ENCODE results near the gene CACNB4. TPM values are rescaled to one million over a fixed set of nuclear protein-coding genes. Genes with fewer than 3 reads are reported as not detected.

The CACNB4 gene
- total and polyA plus RNA-seq, 4 experiments from 2014 or later: 0.47 to 0.64 TPM; not detected in 2

DNA sequence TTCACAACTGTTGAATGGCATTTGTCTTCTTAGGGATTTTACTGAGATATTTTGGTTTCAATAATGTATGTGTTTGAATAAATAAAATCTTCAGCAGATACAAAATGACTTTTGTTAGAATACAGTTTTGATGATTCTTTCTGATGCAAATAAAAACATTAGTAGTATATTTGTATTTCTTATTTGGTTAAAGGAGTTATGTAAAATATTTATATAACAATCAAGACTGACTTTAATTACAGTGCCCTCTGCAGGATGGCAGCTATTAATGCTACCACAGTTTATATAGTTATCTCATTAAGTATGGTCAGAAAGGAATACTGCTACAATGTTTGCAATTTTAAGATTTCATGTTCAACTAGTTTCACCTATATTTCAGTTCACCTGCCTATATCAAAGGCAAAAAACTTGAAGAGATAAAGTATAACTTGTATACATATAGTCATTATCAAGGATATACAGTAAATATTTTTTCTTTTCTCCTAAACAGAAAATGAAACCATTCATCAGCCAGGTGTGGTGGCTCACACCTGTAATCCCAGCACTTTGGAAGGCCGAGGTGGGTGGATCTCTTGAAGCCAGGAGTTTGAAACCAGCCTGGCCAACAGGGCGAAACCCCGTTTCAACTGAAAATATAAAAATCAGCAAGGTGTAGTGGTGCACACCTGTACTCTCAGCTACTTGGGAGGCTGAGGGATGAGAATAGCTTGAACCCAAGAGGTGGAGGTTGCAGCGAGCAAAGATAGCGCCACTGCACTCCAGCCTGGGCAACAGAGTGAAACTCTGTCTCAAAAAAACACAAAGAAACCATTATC, 290.4 kb downstream of the CACNB4 start:
- DNase-seq: peak in 4 of 5 donors; percentile 31 to 44 (median 41)
- Mint-ChIP-seq H3K36me3 (peaks cover 30 to 33% of the 10 kb centered on the region in 2 donors), H3K27me3 (no peaks in the 10 kb centered on the region), H3K9me3 (peaks cover 0 to 6% (median 0%) of the 10 kb centered on the region in 8 donors), H3K4me1 (peaks cover 0 to 7% (median 4%) of the 10 kb centered on the region in 4 donors), H3K4me3 (peak overlapping the region in 4 of 8 donors; percentile 10 to 62 (median 32)), H3K27ac (peak overlapping the region in 5 of 7 donors; percentile 10 to 59 (median 38))
- no peaks in the 10 kb centered on the region for H3K9me3 ChIP-seq (ENCODE audit: control insufficient read depth in 1 of 2, low read length in 2 of 2)
- peaks cover 14% of the 10 kb centered on the region for H3K4me1 ChIP-seq (ENCODE audit: insufficient read depth, low read length)
- peaks cover 21% of the 10 kb centered on the region for H3K36me3 ChIP-seq (ENCODE audit: insufficient read depth, low read length)
- POLR2A ChIA-PET (ENCODE audit: partially characterized antibody): interaction anchor here (0.8 kb wide), 1 partner anchor 19 kb away, joined by 3 read pairs; no protein-coding TSS in a partner anchor
- no peaks in the 10 kb centered on the region for H3K27me3 ChIP-seq (ENCODE audit: insufficient read depth, low read length)
- H3K27ac ChIP-seq (ENCODE audit: low read depth, low read length): no peak overlapping the region
- intact Hi-C loops (cut with micrococcal nuclease): loop anchor here (1.0 to 10.0 kb wide), 3 partner anchors 20 to 194 kb away; partner anchors contain the start of gene ARL5A
- CTCF ChIA-PET (ENCODE audit: partially characterized antibody): interaction anchor here (1.0 to 1.4 kb wide), 2 partner anchors 21 to 194 kb away, joined by 3 read pairs; no protein-coding TSS in a partner anchor
- H3K4me3 ChIP-seq (ENCODE audit: low read length in 2 of 2): peak overlapping the region in 1 of 2 donors; percentile 12

DNA sequence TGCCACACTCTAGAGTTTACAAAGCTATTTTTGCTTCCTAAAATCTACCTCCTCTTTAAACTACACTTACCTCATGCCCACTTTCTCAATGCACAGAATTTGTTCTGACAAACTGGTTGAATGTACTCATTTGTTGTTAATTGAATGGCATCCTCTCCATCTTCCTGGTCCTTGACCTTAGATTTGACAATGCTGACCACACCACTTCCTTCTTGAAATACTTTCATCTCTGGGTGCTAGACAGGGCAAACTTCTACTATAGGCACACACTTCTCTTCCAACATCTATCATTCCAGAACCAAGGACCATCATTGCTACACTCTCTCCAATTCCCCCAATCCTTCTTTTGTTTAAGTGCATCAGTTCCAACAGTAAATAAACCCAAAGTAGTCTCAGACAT, 292.9 kb downstream of the CACNB4 start:
- H3K27ac ChIP-seq (ENCODE audit: low read depth, low read length): no peak overlapping the region
- H3K27me3 ChIP-seq (ENCODE audit: insufficient read depth, low read length): no peaks in the 10 kb centered on the region
- H3K4me1 ChIP-seq (ENCODE audit: insufficient read depth, low read length): peaks cover 14% of the 10 kb centered on the region
- CTCF ChIA-PET (ENCODE audit: partially characterized antibody): interaction anchor here (1.9 kb wide), 1 partner anchor 10 kb away, joined by 6 read pairs; no protein-coding TSS in a partner anchor
- peaks cover 21% of the 10 kb centered on the region for H3K36me3 ChIP-seq (ENCODE audit: insufficient read depth, low read length)
- no peaks in the 10 kb centered on the region for H3K27me3 Mint-ChIP-seq
- H3K9me3 Mint-ChIP-seq: peaks cover 0 to 1% (median 0%) of the 10 kb centered on the region in 8 donors
- intact Hi-C loops (cut with micrococcal nuclease): loop anchor here (5.0 to 10.0 kb wide), 2 partner anchors 169 to 191 kb away; no protein-coding TSS in a partner anchor
- no peak overlapping the region for H3K4me3 ChIP-seq (ENCODE audit: low read length in 2 of 2)
- POLR2A ChIA-PET (ENCODE audit: partially characterized antibody): no interaction called here
- no peaks in the 10 kb centered on the region for H3K9me3 ChIP-seq (ENCODE audit: control insufficient read depth in 1 of 2, low read length in 2 of 2)
- no peak overlapping the region for H3K4me3 Mint-ChIP-seq
- H3K4me1 Mint-ChIP-seq: peaks cover 0 to 7% (median 4%) of the 10 kb centered on the region in 4 donors
- no peak for DNase-seq
- peaks cover 25 to 33% of the 10 kb centered on the region in 2 donors for H3K36me3 Mint-ChIP-seq
- H3K27ac Mint-ChIP-seq: no peak overlapping the region

GRCh38 chr2:151805343-151805742, 293.5 kb downstream of the CACNB4 start:
- POLR2A ChIA-PET (ENCODE audit: partially characterized antibody): no interaction called here

GRCh38 chr2:151803811-151804210, 295.0 kb downstream of the CACNB4 start:
- Histone ChIP-seq H3K4me3 (ENCODE audit: low read length in 2 of 2) (no peak overlapping the region), H3K36me3 (ENCODE audit: insufficient read depth, low read length) (peaks cover 21% of the 10 kb centered on the region), H3K27me3 (ENCODE audit: insufficient read depth, low read length) (no peaks in the 10 kb centered on the region), H3K9me3 (ENCODE audit: control insufficient read depth in 1 of 2, low read length in 2 of 2) (no peaks in the 10 kb centered on the region), H3K4me1 (ENCODE audit: insufficient read depth, low read length) (peaks cover 11% of the 10 kb centered on the region), H3K27ac (ENCODE audit: low read depth, low read length) (no peak overlapping the region)
- Mint-ChIP-seq H3K4me3 (no peak overlapping the region), H3K36me3 (peaks cover 29 to 30% of the 10 kb centered on the region in 2 donors), H3K4me1 (peaks cover 0 to 7% (median 4%) of the 10 kb centered on the region in 4 donors), H3K27me3 (no peaks in the 10 kb centered on the region), H3K27ac (no peak overlapping the region), H3K9me3 (no peaks in the 10 kb centered on the region)
- CTCF ChIA-PET (ENCODE audit: partially characterized antibody): interaction anchor here (1.0 to 1.4 kb wide), 2 partner anchors 150 to 189 kb away, joined by 3 read pairs; no protein-coding TSS in a partner anchor
- intact Hi-C loops (cut with micrococcal nuclease): loop anchor here (10.0 kb wide), 1 partner anchor 189 kb away; no protein-coding TSS in a partner anchor
- DNase-seq: no peak
- POLR2A ChIA-PET (ENCODE audit: partially characterized antibody): no interaction called here

More at GRCh38 chr2:151805343-151805742, 293.5 kb downstream of the CACNB4 start:
- Histone ChIP-seq H3K9me3 (ENCODE audit: control insufficient read depth in 1 of 2, low read length in 2 of 2) (no peaks in the 10 kb centered on the region), H3K27ac (ENCODE audit: low read depth, low read length) (no peak overlapping the region), H3K27me3 (ENCODE audit: insufficient read depth, low read length) (no peaks in the 10 kb centered on the region), H3K4me1 (ENCODE audit: insufficient read depth, low read length) (peaks cover 14% of the 10 kb centered on the region), H3K36me3 (ENCODE audit: insufficient read depth, low read length) (peaks cover 21% of the 10 kb centered on the region), H3K4me3 (ENCODE audit: low read length in 2 of 2) (no peak overlapping the region)
- H3K27me3 Mint-ChIP-seq: no peaks in the 10 kb centered on the region
- H3K36me3 Mint-ChIP-seq: peaks cover 22 to 28% of the 10 kb centered on the region in 2 donors
- peaks cover 0 to under 1% (median 0%) of the 10 kb centered on the region in 8 donors for H3K9me3 Mint-ChIP-seq
- no peak overlapping the region for H3K27ac Mint-ChIP-seq
- H3K4me1 Mint-ChIP-seq: peaks cover 0 to 7% (median 4%) of the 10 kb centered on the region in 4 donors
- intact Hi-C loops (cut with micrococcal nuclease): loop anchor here (5.0 to 10.0 kb wide), 2 partner anchors 168 to 191 kb away; no protein-coding TSS in a partner anchor
- CTCF ChIA-PET (ENCODE audit: partially characterized antibody): no interaction called here
- DNase-seq: no peak
- no peak overlapping the region for H3K4me3 Mint-ChIP-seq

DNA sequence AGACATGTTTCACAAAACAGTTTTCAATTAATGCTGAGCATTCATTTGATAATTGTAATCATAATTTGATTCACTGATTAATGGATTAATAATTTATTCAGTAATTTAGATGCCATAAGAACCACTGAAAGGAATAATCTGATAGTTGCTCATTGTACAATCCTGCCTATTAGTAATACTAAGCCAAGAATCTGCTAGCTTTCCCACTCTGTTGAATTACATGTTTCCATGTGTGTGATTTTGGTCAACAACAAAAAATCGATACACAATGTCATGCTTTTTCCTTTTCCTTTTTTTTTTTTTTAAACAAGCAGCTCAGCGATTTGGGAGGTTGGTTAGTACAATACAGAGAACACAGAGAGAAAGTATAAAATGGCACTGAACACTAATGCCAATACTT, 296.5 kb downstream of the CACNB4 start:
- no peaks in the 10 kb centered on the region for H3K9me3 Mint-ChIP-seq
- CTCF ChIA-PET (ENCODE audit: partially characterized antibody): interaction anchor here (0.9 to 1.4 kb wide), 2 partner anchors 20 to 188 kb away, joined by 3 read pairs; no protein-coding TSS in a partner anchor
- no peak overlapping the region for H3K4me3 Mint-ChIP-seq
- H3K27me3 Mint-ChIP-seq: no peaks in the 10 kb centered on the region
- no peak overlapping the region for H3K4me3 ChIP-seq (ENCODE audit: low read length in 2 of 2)
- peaks cover 21% of the 10 kb centered on the region for H3K36me3 ChIP-seq (ENCODE audit: insufficient read depth, low read length)
- H3K27me3 ChIP-seq (ENCODE audit: insufficient read depth, low read length): no peaks in the 10 kb centered on the region
- H3K27ac Mint-ChIP-seq: no peak overlapping the region
- H3K27ac ChIP-seq (ENCODE audit: low read depth, low read length): no peak overlapping the region
- H3K9me3 ChIP-seq (ENCODE audit: control insufficient read depth in 1 of 2, low read length in 2 of 2): no peaks in the 10 kb centered on the region
- H3K36me3 Mint-ChIP-seq: peaks cover 27 to 30% of the 10 kb centered on the region in 2 donors
- intact Hi-C loops (cut with micrococcal nuclease): loop anchor here (10.0 kb wide), 1 partner anchor 188 kb away; no protein-coding TSS in a partner anchor
- peaks cover 0 to 2% (median 0%) of the 10 kb centered on the region in 4 donors for H3K4me1 Mint-ChIP-seq
- H3K4me1 ChIP-seq (ENCODE audit: insufficient read depth, low read length): peaks cover 6% of the 10 kb centered on the region
- no peak for DNase-seq
- POLR2A ChIA-PET (ENCODE audit: partially characterized antibody): no interaction called here

DNA sequence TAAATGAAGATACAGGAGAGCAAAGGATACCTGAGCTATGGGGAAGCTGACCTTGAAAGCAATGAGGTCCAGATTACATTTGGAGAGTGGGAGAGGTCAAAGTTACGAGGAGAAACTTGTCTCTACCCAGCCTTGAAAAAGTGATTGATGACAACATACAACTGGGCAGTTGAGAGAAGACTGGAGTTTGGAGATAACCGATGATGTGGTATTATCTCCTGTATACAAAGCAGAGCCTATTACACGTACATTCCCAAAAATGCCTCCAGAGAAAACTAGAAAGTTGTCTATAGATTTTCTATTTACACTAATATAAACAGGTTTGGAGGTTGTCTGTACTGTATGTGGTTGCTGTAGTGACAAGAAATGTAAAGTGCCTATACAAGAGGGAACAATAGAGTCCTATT, 299.0 kb downstream of the CACNB4 start:
- ChIA-PET CTCF (ENCODE audit: partially characterized antibody) (no interaction called here), POLR2A (ENCODE audit: partially characterized antibody) (no interaction called here)
- Histone ChIP-seq H3K4me3 (ENCODE audit: low read length in 2 of 2) (no peak overlapping the region), H3K4me1 (ENCODE audit: insufficient read depth, low read length) (no peaks in the 10 kb centered on the region), H3K27me3 (ENCODE audit: insufficient read depth, low read length) (no peaks in the 10 kb centered on the region), H3K36me3 (ENCODE audit: insufficient read depth, low read length) (peaks cover 8% of the 10 kb centered on the region), H3K27ac (ENCODE audit: low read depth, low read length) (no peak overlapping the region), H3K9me3 (ENCODE audit: control insufficient read depth in 1 of 2, low read length in 2 of 2) (no peaks in the 10 kb centered on the region)
- Mint-ChIP-seq H3K27ac (no peak overlapping the region), H3K9me3 (no peaks in the 10 kb centered on the region), H3K36me3 (peaks cover 43 to 45% of the 10 kb centered on the region in 2 donors), H3K4me1 (peaks cover 0 to 2% (median under 1%) of the 10 kb centered on the region in 4 donors), H3K27me3 (no peaks in the 10 kb centered on the region), H3K4me3 (no peak overlapping the region)
- DNase-seq: no peak
- intact Hi-C loops (cut with micrococcal nuclease): loop anchor here (10.0 kb wide), 1 partner anchor 185 kb away; no protein-coding TSS in a partner anchor

- Histone ChIP-seq H3K4me1 (ENCODE audit: insufficient read depth, low read length) (no peaks in the 10 kb centered on the region), H3K27me3 (ENCODE audit: insufficient read depth, low read length) (no peaks in the 10 kb centered on the region), H3K27ac (ENCODE audit: low read depth, low read length) (no peak overlapping the region), H3K4me3 (ENCODE audit: low read length in 2 of 2) (no peak overlapping the region), H3K36me3 (ENCODE audit: insufficient read depth, low read length) (no peaks in the 10 kb centered on the region), H3K9me3 (ENCODE audit: control insufficient read depth in 1 of 2, low read length in 2 of 2) (no peaks in the 10 kb centered on the region)
- DNase-seq: no peak
- Mint-ChIP-seq H3K27ac (peak overlapping the region in 2 of 7 donors; percentile 30 to 78), H3K9me3 (peaks cover 0 to 2% (median 0%) of the 10 kb centered on the region in 8 donors), H3K4me1 (peaks cover 0 to 2% (median under 1%) of the 10 kb centered on the region in 4 donors), H3K27me3 (no peaks in the 10 kb centered on the region), H3K4me3 (no peak overlapping the region), H3K36me3 (peaks cover 31 to 38% of the 10 kb centered on the region in 2 donors)
- ChIA-PET POLR2A (ENCODE audit: partially characterized antibody) (no interaction called here), CTCF (ENCODE audit: partially characterized antibody) (no interaction called here)
- intact Hi-C loops (cut with micrococcal nuclease): no loop called here
These were observed 302.1 kb downstream of the CACNB4 start for GRCh38 chr2:151796774-151797173.
